Hepatocyte (in vitro differentiated cells): Measurements from ENCODE around the gene PBX3.

ENCODE experiments used
- EZH2 ChIP-seq: fragments of 200-600 bp; sonication (generic); IDR thresholded peaks from 2 replicates; pipeline ENCODE4 v1.6.1; 2016; ENCODE audit warnings: antibody characterized with exemption, mild to moderate bottlenecking, borderline replicate concordance
- EZH2phosphoT487 ChIP-seq: fragments of 200-600 bp; sonication (generic); IDR thresholded peaks from one replicate; pipeline ENCODE4 v1.6.1; 2018; ENCODE audit warnings: antibody characterized with exemption, mild to moderate bottlenecking, low read depth, moderate library complexity; ENCODE audit not compliant: unreplicated experiment, severe bottlenecking
- TF ChIP-seq, protein P1 (sequence below): fragments of 200-600 bp; sonication (generic); IDR thresholded peaks from 2 replicates; pipeline ENCODE4 v1.5.1; 2016; ENCODE audit warnings: antibody characterized with exemption, mild to moderate bottlenecking; ENCODE audit not compliant: poor library complexity

DNA sequence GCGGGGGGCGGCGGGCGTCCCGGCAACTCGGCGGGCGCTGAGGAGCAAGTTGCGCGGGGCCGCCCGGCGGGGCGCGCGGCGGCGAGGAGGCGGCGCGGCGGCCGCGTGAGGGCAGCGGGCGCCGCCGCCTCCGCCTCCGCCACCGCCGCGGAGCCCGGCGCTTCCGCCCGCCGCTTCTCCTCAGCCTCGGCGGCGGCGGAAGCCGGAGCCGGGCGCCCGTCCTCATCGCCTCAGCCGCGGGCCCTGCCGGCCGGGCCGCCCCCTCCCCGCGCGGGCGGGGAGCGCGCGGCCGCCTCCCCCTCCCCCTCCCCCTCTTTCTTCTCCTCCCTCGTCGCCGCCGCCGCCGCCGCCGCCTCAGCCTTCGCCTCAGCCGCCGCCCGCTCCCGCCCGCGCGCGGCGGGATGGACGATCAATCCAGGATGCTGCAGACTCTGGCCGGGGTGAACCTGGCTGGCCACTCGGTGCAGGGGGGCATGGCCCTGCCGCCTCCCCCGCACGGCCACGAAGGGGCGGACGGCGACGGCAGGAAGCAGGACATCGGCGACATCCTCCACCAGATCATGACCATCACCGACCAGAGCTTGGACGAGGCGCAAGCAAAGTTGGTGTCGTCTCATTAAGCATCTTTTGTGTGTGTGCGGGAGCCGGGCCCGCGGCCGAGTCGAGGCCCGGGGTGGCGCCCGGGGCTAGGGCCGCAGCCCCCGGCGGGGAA, at the start of gene PBX3:
- TF ChIP-seq, protein P1, sequence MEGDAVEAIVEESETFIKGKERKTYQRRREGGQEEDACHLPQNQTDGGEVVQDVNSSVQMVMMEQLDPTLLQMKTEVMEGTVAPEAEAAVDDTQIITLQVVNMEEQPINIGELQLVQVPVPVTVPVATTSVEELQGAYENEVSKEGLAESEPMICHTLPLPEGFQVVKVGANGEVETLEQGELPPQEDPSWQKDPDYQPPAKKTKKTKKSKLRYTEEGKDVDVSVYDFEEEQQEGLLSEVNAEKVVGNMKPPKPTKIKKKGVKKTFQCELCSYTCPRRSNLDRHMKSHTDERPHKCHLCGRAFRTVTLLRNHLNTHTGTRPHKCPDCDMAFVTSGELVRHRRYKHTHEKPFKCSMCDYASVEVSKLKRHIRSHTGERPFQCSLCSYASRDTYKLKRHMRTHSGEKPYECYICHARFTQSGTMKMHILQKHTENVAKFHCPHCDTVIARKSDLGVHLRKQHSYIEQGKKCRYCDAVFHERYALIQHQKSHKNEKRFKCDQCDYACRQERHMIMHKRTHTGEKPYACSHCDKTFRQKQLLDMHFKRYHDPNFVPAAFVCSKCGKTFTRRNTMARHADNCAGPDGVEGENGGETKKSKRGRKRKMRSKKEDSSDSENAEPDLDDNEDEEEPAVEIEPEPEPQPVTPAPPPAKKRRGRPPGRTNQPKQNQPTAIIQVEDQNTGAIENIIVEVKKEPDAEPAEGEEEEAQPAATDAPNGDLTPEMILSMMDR, result no peak
- TF ChIP-seq EZH2phosphoT487 (no peak), EZH2 (no peak)
